Endothelial cell of umbilical vein (primary cell): ENCODE results near the gene TMCC2. TPM values are rescaled to one million over a fixed set of nuclear protein-coding genes. Genes with fewer than 3 reads are reported as not detected.
A peak's percentile ranks its signal among the peaks of the same experiment; 100 is the strongest.

Experiments
- BruUV-seq: library from RNA; stranded (reverse); fragments of 400-500 nt; replicated peaks from 2 replicates; lab custom pipeline; 2021; lab: Mats Ljungman, UMichigan
- CTCF ChIA-PET: fragments of 300-600, 350-600 bp; sonication (Branson Sonifier 250); formaldehyde crosslinking; loops from one replicate; lab custom pipeline; 2021; ENCODE audit warnings: antibody characterized with exemption, inconsistent platforms; lab: Charles Lee
- POLR2A ChIA-PET: fragments of 300-600, 350-600 bp; sonication (Branson Sonifier 250); formaldehyde crosslinking; loops from one replicate; lab custom pipeline; 2021; ENCODE audit warnings: antibody characterized with exemption, inconsistent platforms; lab: Charles Lee
- DNase-seq: peaks from one replicate; pipeline ENCODE4 v3.0.0-alpha.2; 2011; ENCODE audit warnings: low read depth, low spot score
- FAIRE-seq: peaks from 2 replicates; lab custom pipeline; 2011; peaks lifted over from hg19 to GRCh38; lab: Jason Lieb, UNC
- H2AFZ ChIP-seq: 2 replicates; pipeline ENCODE4 v1.6.0; 2012; ENCODE audit warnings: low read depth, low read length, control low read depth, inconsistent platforms
- H3K27ac ChIP-seq: 2 replicates; pipeline ENCODE4 v1.5.1; 2011; ENCODE audit warnings: low read depth, mild to moderate bottlenecking, control low read depth, low read length, moderate library complexity; ENCODE audit not compliant: insufficient read depth
- H3K27me3 ChIP-seq, 2 experiments: 2 replicates each; pipeline versions ENCODE4 v1.6.0 to v1.6.1; 2011; ENCODE audit warnings: low read length in 2 of 2, mixed read lengths in 1 of 2; ENCODE audit not compliant: control insufficient read depth in 2 of 2, insufficient read depth in 2 of 2
- H3K36me3 ChIP-seq, 2 experiments: 2 replicates in 1 of 2; 3 replicates in 1 of 2; pipeline ENCODE4 v1.5.1; 2011; ENCODE audit warnings: low read length in 2 of 2, mild to moderate bottlenecking in 1 of 2, moderate library complexity in 1 of 2; ENCODE audit not compliant: control insufficient read depth in 2 of 2, insufficient read depth in 2 of 2; ENCODE audit errors: extremely low read depth in 1 of 2
- H3K4me1 ChIP-seq: 3 replicates; pipeline ENCODE4 v1.5.1; 2011; ENCODE audit warnings: mild to moderate bottlenecking, low read length; ENCODE audit not compliant: control insufficient read depth, insufficient read depth; ENCODE audit errors: extremely low read depth
- H3K4me2 ChIP-seq: 2 replicates; pipeline ENCODE4 v1.6.1; 2011; ENCODE audit warnings: low read length, control low read depth, mixed read lengths; ENCODE audit not compliant: insufficient read depth
- H3K4me3 ChIP-seq, 3 experiments: fragments of 200-600 bp in 1 of 3; sonication (generic), shearing (Covaris generic) in 1 of 3; replicated peaks in 1 of 3; 2 replicates each; pipeline ENCODE4 v1.5.1; 2011 to 2016; ENCODE audit warnings: control low read depth in 3 of 3, low read length in 3 of 3, mild to moderate bottlenecking in 2 of 3, inconsistent platforms in 1 of 3, low read depth in 1 of 3, moderate library complexity in 1 of 3; ENCODE audit not compliant: insufficient read depth in 1 of 3
- H3K79me2 ChIP-seq: 2 replicates; pipeline ENCODE4 v1.6.0; 2012; ENCODE audit warnings: low read length, inconsistent platforms; ENCODE audit not compliant: control insufficient read depth, insufficient read depth
- H3K9ac ChIP-seq: replicated peaks from 2 replicates; pipeline ENCODE3; 2011; ENCODE audit warnings: low read length, control low read depth; ENCODE audit not compliant: insufficient read depth; ENCODE audit errors: extremely low read depth
- H3K9me1 ChIP-seq: replicated peaks from 3 replicates; pipeline ENCODE4 v1.6.0; 2011; ENCODE audit warnings: mild to moderate bottlenecking, low read length; ENCODE audit not compliant: control insufficient read depth, insufficient read depth; ENCODE audit errors: extremely low read depth
- H3K9me3 ChIP-seq: replicated peaks from 2 replicates; pipeline ENCODE4 v1.5.1; 2012; ENCODE audit warnings: low read length, inconsistent platforms; ENCODE audit not compliant: control insufficient read depth, insufficient read depth
- H4K20me1 ChIP-seq: replicated peaks from 2 replicates; pipeline ENCODE3; 2011; ENCODE audit warnings: mild to moderate bottlenecking, low read length; ENCODE audit not compliant: control insufficient read depth, insufficient read depth; ENCODE audit errors: extremely low read depth
- CTCF ChIP-seq, 2 donors: IDR thresholded peaks; 1 replicate in 1 of 2; 2 replicates in 1 of 2; pipeline ENCODE4 v1.5.1; 2011; ENCODE audit warnings: low read length in 2 of 2, mild to moderate bottlenecking in 2 of 2, moderate library complexity in 2 of 2, control low read depth in 1 of 2, inconsistent platforms in 1 of 2, low read depth in 1 of 2; ENCODE audit not compliant: insufficient read depth in 1 of 2; ENCODE audit errors: extremely low read depth in 1 of 2
- EZH2 ChIP-seq: IDR thresholded peaks from 2 replicates; pipeline ENCODE4 v1.6.1; 2012; ENCODE audit warnings: borderline replicate concordance, low read depth, mild to moderate bottlenecking, moderate library complexity, low read length, inconsistent platforms; ENCODE audit not compliant: severe bottlenecking
- FOS ChIP-seq: IDR thresholded peaks from 2 replicates; pipeline ENCODE4 v1.6.1; 2011; ENCODE audit warnings: mild to moderate bottlenecking, low read length, moderate library complexity, borderline replicate concordance; ENCODE audit not compliant: insufficient read depth
- GATA2 ChIP-seq: IDR thresholded peaks from 2 replicates; pipeline ENCODE4 v1.7.0; 2011; ENCODE audit warnings: low read depth, mild to moderate bottlenecking, moderate library complexity, mixed read lengths, low read length; ENCODE audit not compliant: insufficient read length, insufficient read depth
- JUN ChIP-seq: IDR thresholded peaks from 2 replicates; pipeline ENCODE4 v1.6.1; 2011; ENCODE audit warnings: borderline replicate concordance, low read depth; ENCODE audit not compliant: insufficient read length, insufficient read depth
- MAX ChIP-seq: IDR thresholded peaks from 2 replicates; pipeline ENCODE4 v1.6.1; 2011; ENCODE audit not compliant: insufficient read depth, insufficient read length
- MYC ChIP-seq: IDR thresholded peaks from one replicate; pipeline ENCODE4 v1.6.1; 2011; ENCODE audit warnings: mild to moderate bottlenecking, low read depth, low read length
- POLR2A ChIP-seq: IDR thresholded peaks from 2 replicates; pipeline ENCODE4 v1.6.1; 2012; ENCODE audit warnings: low read depth, mild to moderate bottlenecking, control low read depth, low read length
- POLR2AphosphoS5 ChIP-seq: IDR thresholded peaks from 2 replicates; pipeline ENCODE4 v1.6.1; 2012; ENCODE audit warnings: low read depth, mild to moderate bottlenecking, control low read depth, low read length, moderate library complexity; ENCODE audit not compliant: insufficient read depth
- dilution Hi-C: fragments of 300-500 bp; cut with MboI; formaldehyde crosslinking; loops from one replicate; pipeline ENCODE4 v1.15.0; 2019; ENCODE audit warnings: low sequenced_read_pairs; ENCODE audit not compliant: extremely low pct_ligation_motif_present
- intact Hi-C: fragments of 100-400 bp; cut with micrococcal nuclease; formaldehyde crosslinking; loops from one replicate; pipeline ENCODE4 v1.10.0; 2022
- polyA plus RNA-seq, 4 experiments: library from polyadenylated mRNA; depleted of rRNA in 3 of 4; stranded (reverse) in 3 of 4; unstranded in 1 of 4; fragments of >200 nt; gene quantifications; 2 replicates each; pipeline versions ENCODE4 v1.2.1 to v1.2.3, GENCODE V29; 2011 to 2012; ENCODE audit warnings: missing spikeins in 1 of 4
- total RNA-seq: library from RNA; stranded (reverse); gene quantifications from 2 replicates; pipeline ENCODE4 v1.2.3, GENCODE V29; 2021

Gene TMCC2
- total and polyA plus RNA-seq, 2 donors (not counting 3 experiments of a cell fraction or from before 2014, with no cell fraction given) = 2.0 to 2.1 TPM

- CTCF ChIA-PET = interaction anchor here (1.4 kb wide), 1 partner anchor 10 kb away, joined by 3 read pairs; no protein-coding TSS in a partner anchor
- intact Hi-C loops = no loop called here
- no peak for FAIRE-seq
Observed at GRCh38 chr1:205188596-205188995, 39.1 kb upstream of the TMCC2 start.

GRCh38 chr1:205189131-205189530 lies 38.6 kb upstream of the TMCC2 start:
- H3K4me1 ChIP-seq = no peaks in the 10 kb centered on the region
- H3K9me1 ChIP-seq = no peaks in the 10 kb centered on the region
- H3K36me3 ChIP-seq = peaks cover 3% of the 10 kb centered on the region in 2 experiments
- DNase-seq (peak; percentile 69), FAIRE-seq (peak; percentile 15)
- no TSS peak for BruUV-seq
- TF ChIP-seq CTCF (IDR thresholded peaks at IDR 0.05; ENCODE audit: extremely low read depth in 1 of 2, insufficient read depth in 1 of 2, low read depth in 1 of 2, low read length in 2 of 2) (no peak), FOS (no peak), JUN (no peak), MAX (no peak), POLR2AphosphoS5 (no peak), MYC (no peak), EZH2 (no peak), GATA2 (no peak), POLR2A (no peak)
- H4K20me1 ChIP-seq = peaks cover 2% of the 10 kb centered on the region
- no peak overlapping the region for H2AFZ ChIP-seq
- ChIA-PET POLR2A (no interaction called here), CTCF (interaction anchor here (1.9 kb wide), 1 partner anchor 48 kb away, joined by 6 read pairs; no protein-coding TSS in a partner anchor)
- no peak overlapping the region for H3K4me3 ChIP-seq
- no peak overlapping the region for H3K4me2 ChIP-seq
- H3K79me2 ChIP-seq = no peaks in the 10 kb centered on the region
- no peak overlapping the region for H3K9ac ChIP-seq
- no peaks in the 10 kb centered on the region for H3K27me3 ChIP-seq
- no peak overlapping the region for H3K27ac ChIP-seq
- intact Hi-C loops = no loop called here
- dilution Hi-C loops = no loop called here
- no peaks in the 10 kb centered on the region for H3K9me3 ChIP-seq

More at GRCh38 chr1:205188596-205188995, 39.1 kb upstream of the TMCC2 start:
- no peak for TF ChIP-seq CTCF (IDR thresholded peaks at IDR 0.05; ENCODE audit: extremely low read depth in 1 of 2, insufficient read depth in 1 of 2, low read depth in 1 of 2, low read length in 2 of 2)
- no TSS peak for BruUV-seq
- Histone ChIP-seq H3K27ac (no peak overlapping the region), H3K36me3 (peaks cover 3% of the 10 kb centered on the region in 2 experiments), H3K9me3 (no peaks in the 10 kb centered on the region), H3K4me2 (no peak overlapping the region), H3K4me3 (no peak overlapping the region), H3K9ac (no peak overlapping the region), H2AFZ (no peak overlapping the region), H4K20me1 (peaks cover 2% of the 10 kb centered on the region), H3K27me3 (no peaks in the 10 kb centered on the region), H3K4me1 (peaks cover 3% of the 10 kb centered on the region), H3K79me2 (no peaks in the 10 kb centered on the region), H3K9me1 (no peaks in the 10 kb centered on the region)
- no peak for DNase-seq
- POLR2A ChIA-PET = no interaction called here
- dilution Hi-C loops = no loop called here
